ENCODE measurements around the gene CPEB3. TPM values are rescaled to one million over a fixed set of nuclear protein-coding genes. Genes with fewer than 3 reads are reported as not detected.

Gene CPEB3
- total and polyA plus RNA-seq, 2 donors (not counting 3 experiments of a cell fraction or from before 2014, with no cell fraction given), result 0.80 to 2.2 TPM

DNA sequence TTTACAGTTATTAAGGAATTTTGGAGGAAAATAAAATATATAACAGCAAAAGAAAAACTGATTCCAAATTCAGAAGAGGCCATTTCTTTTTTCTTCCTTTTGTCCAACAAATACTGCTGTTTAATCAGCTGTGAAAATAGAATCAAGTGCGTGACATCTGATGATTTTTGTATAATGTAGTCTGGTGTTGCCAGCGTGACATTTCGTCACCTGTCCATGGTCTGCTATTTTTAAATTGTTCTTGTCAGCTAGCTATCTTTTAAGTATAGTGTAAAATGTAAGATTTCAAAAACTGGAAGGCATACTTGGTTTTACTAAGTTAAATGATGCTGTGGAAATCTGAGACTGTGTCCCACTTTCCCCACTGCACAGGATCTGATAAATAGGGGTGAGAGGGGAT lies 105.9 kb downstream of the CPEB3 start:
- Histone ChIP-seq H3K4me2 (ENCODE audit: insufficient read depth, low read length) (no peak overlapping the region), H4K20me1 (replicated peaks; ENCODE audit: control insufficient read depth, extremely low read depth, insufficient read depth, low read length) (no peaks in the 10 kb centered on the region), H3K4me1 (ENCODE audit: control insufficient read depth, extremely low read depth, insufficient read depth, low read length) (peaks cover 5% of the 10 kb centered on the region), H3K9me1 (replicated peaks; ENCODE audit: control insufficient read depth, extremely low read depth, insufficient read depth, low read length) (no peaks in the 10 kb centered on the region), H3K27me3 (ENCODE audit: control insufficient read depth in 2 of 2, insufficient read depth in 2 of 2, low read length in 2 of 2) (no peaks in the 10 kb centered on the region), H3K9ac (replicated peaks; ENCODE audit: extremely low read depth, insufficient read depth, low read length) (no peak overlapping the region), H3K27ac (ENCODE audit: insufficient read depth, low read depth, low read length) (no peak overlapping the region), H3K9me3 (replicated peaks; ENCODE audit: control insufficient read depth, insufficient read depth, low read length) (no peaks in the 10 kb centered on the region), H3K4me3 (replicated peaks in 1 of 3; ENCODE audit: insufficient read depth in 1 of 3, low read depth in 1 of 3, low read length in 3 of 3) (no peak overlapping the region), H2AFZ (ENCODE audit: low read depth, low read length) (no peak overlapping the region), H3K79me2 (ENCODE audit: control insufficient read depth, insufficient read depth, low read length) (no peaks in the 10 kb centered on the region), H3K36me3 (ENCODE audit: control insufficient read depth in 2 of 2, extremely low read depth in 1 of 2, insufficient read depth in 2 of 2, low read length in 2 of 2) (no peaks in the 10 kb centered on the region)
- TF ChIP-seq GATA2 (IDR thresholded peaks at IDR 0.05; ENCODE audit: insufficient read depth, insufficient read length, low read depth, low read length) (no peak), JUN (IDR thresholded peaks at IDR 0.05; ENCODE audit: borderline replicate concordance, insufficient read depth, insufficient read length, low read depth) (no peak), POLR2AphosphoS5 (IDR thresholded peaks at IDR 0.05; ENCODE audit: insufficient read depth, low read depth, low read length) (no peak), POLR2A (IDR thresholded peaks at IDR 0.05; ENCODE audit: low read depth, low read length) (no peak), MYC (IDR thresholded peaks at IDR 0.05; ENCODE audit: low read depth, low read length) (no peak), FOS (IDR thresholded peaks at IDR 0.05; ENCODE audit: borderline replicate concordance, insufficient read depth, low read length) (no peak), EZH2 (IDR thresholded peaks at IDR 0.05; ENCODE audit: borderline replicate concordance, low read depth, low read length, severe bottlenecking) (no peak)
- TF ChIP-seq, protein P1, sequence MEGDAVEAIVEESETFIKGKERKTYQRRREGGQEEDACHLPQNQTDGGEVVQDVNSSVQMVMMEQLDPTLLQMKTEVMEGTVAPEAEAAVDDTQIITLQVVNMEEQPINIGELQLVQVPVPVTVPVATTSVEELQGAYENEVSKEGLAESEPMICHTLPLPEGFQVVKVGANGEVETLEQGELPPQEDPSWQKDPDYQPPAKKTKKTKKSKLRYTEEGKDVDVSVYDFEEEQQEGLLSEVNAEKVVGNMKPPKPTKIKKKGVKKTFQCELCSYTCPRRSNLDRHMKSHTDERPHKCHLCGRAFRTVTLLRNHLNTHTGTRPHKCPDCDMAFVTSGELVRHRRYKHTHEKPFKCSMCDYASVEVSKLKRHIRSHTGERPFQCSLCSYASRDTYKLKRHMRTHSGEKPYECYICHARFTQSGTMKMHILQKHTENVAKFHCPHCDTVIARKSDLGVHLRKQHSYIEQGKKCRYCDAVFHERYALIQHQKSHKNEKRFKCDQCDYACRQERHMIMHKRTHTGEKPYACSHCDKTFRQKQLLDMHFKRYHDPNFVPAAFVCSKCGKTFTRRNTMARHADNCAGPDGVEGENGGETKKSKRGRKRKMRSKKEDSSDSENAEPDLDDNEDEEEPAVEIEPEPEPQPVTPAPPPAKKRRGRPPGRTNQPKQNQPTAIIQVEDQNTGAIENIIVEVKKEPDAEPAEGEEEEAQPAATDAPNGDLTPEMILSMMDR (IDR thresholded peaks at IDR 0.05; ENCODE audit: extremely low read depth in 1 of 2, insufficient read depth in 1 of 2, low read depth in 1 of 2, low read length in 2 of 2), result no peak
- TF ChIP-seq, protein P2, sequence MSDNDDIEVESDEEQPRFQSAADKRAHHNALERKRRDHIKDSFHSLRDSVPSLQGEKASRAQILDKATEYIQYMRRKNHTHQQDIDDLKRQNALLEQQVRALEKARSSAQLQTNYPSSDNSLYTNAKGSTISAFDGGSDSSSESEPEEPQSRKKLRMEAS (IDR thresholded peaks at IDR 0.05; ENCODE audit: insufficient read depth, insufficient read length), result no peak
- no TSS peak for BruUV-seq (replicated peaks)
- intact Hi-C loops (cut with micrococcal nuclease) (no loop called here), dilution Hi-C loops (cut with MboI; ENCODE audit: extremely low pct_ligation_motif_present, low sequenced_read_pairs) (no loop called here)
- ChIA-PET CTCF (no interaction called here), POLR2A (no interaction called here)
- FAIRE-seq, result no peak
- no peak for DNase-seq (ENCODE audit: low read depth, low spot score)

Data from endothelial cell of umbilical vein (primary cell).